Progenitor cell of endocrine pancreas (in vitro differentiated cells): ENCODE data around the gene PLA2G2E. TPM values are rescaled to one million over a fixed set of nuclear protein-coding genes. Genes with fewer than 3 reads are reported as not detected.

Source experiments
- DNase-seq: peaks from one replicate; pipeline ENCODE4 v3.0.0; 2021; ENCODE audit warnings: low spot score; ENCODE audit not compliant: unreplicated experiment
- H3K27ac Mint-ChIP-seq: 2 replicates; pipeline ENCODE4 v1.8.0; 2021; ENCODE audit warnings: mild to moderate bottlenecking, moderate library complexity, mixed read lengths
- H3K27me3 Mint-ChIP-seq: 2 replicates; pipeline ENCODE4 v1.8.0; 2021; ENCODE audit warnings: mixed read lengths
- H3K36me3 Mint-ChIP-seq: 2 replicates; pipeline ENCODE4 v1.8.0; 2022; ENCODE audit warnings: mixed read lengths; ENCODE audit not compliant: insufficient read depth
- H3K4me1 Mint-ChIP-seq: 2 replicates; pipeline ENCODE4 v1.8.0; 2021; ENCODE audit warnings: low read depth, mixed read lengths
- H3K4me3 Mint-ChIP-seq: 2 replicates; pipeline ENCODE4 v1.8.0; 2021; ENCODE audit warnings: low read depth, mild to moderate bottlenecking, moderate library complexity, mixed read lengths
- H3K9me3 Mint-ChIP-seq: 2 replicates; pipeline ENCODE4 v1.8.0; 2021; ENCODE audit warnings: low read depth, mixed read lengths
- CTCF ChIP-seq: fragments of 200-600 bp; sonication (generic); IDR thresholded peaks from one replicate; pipeline ENCODE4 v1.5.0; 2021; ENCODE audit warnings: antibody characterized with exemption, mild to moderate bottlenecking; ENCODE audit not compliant: unreplicated experiment
- total RNA-seq: library from RNA; stranded (reverse); gene quantifications from 2 replicates; pipeline ENCODE4 v1.2.1, GENCODE V29; 2021

Gene PLA2G2E
- total RNA-seq, 1 donor from 2014 or later, result not detected

GRCh38 chr1:19894218-19894617 is 29.2 kb downstream of the PLA2G2E start:
- DNase-seq, result no peak
- Mint-ChIP-seq H3K36me3 (peaks cover 27% of the 10 kb centered on the region), H3K9me3 (no peaks in the 10 kb centered on the region), H3K4me1 (peaks cover 8% of the 10 kb centered on the region), H3K27me3 (no peaks in the 10 kb centered on the region), H3K27ac (no peak overlapping the region), H3K4me3 (no peak overlapping the region)
- TF ChIP-seq CTCF, result no peak

DNA sequence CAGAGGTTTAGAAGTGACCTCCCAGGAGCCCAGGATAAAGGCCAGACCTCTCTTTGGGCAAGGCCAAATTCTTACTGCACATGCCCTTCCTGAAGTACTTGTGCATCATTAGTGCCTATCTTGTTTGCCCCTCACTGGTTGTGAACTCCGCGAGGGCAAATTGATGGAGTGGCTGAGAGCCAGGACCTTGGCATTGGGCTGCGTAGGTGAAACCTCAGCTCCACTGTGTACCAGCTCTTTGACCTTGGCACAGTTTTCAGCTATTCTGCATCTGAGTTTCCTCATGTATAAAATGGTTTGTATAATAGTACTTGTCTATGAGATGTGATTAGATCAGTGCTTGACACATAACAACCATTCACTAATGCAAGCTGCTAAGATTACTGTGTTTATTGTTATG is 29.7 kb downstream of the PLA2G2E start:
- H3K4me1 Mint-ChIP-seq, result peaks cover 8% of the 10 kb centered on the region
- DNase-seq, result no peak
- no peaks in the 10 kb centered on the region for H3K27me3 Mint-ChIP-seq
- H3K27ac Mint-ChIP-seq, result no peak overlapping the region
- no peak overlapping the region for H3K4me3 Mint-ChIP-seq
- no peak for TF ChIP-seq CTCF
- H3K9me3 Mint-ChIP-seq, result no peaks in the 10 kb centered on the region
- H3K36me3 Mint-ChIP-seq, result peaks cover 22% of the 10 kb centered on the region

GRCh38 chr1:19892628-19893168 is 30.7 kb downstream of the PLA2G2E start:
- H3K27me3 Mint-ChIP-seq, result no peaks in the 10 kb centered on the region
- peaks cover 22% of the 10 kb centered on the region for H3K36me3 Mint-ChIP-seq
- no peak overlapping the region for H3K27ac Mint-ChIP-seq
- TF ChIP-seq CTCF, result no peak
- H3K4me1 Mint-ChIP-seq, result peaks cover 8% of the 10 kb centered on the region
- no peak for DNase-seq
- no peak overlapping the region for H3K4me3 Mint-ChIP-seq
- no peaks in the 10 kb centered on the region for H3K9me3 Mint-ChIP-seq

DNA sequence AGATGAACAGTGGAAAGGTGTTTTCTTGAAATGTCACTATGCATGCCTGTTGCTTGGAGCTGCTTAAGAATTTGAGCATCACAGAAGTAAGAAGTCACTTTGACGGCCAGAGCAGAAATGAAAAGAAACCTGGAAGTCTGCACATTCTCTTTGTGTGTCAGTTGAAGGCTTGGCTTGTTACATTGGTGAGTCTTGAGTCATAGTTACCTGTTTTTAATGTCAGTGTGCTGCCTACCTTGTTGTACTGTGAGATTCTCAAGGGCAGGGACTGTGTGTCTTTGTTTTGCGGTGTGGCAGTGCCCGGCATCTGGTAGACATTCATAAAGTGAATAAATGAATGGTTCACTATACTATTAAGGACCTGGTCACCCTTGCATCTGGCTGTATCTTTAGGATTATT is 31.3 kb downstream of the PLA2G2E start:
- Mint-ChIP-seq H3K4me3 (no peak overlapping the region), H3K9me3 (no peaks in the 10 kb centered on the region), H3K27ac (no peak overlapping the region), H3K27me3 (no peaks in the 10 kb centered on the region), H3K36me3 (peaks cover 17% of the 10 kb centered on the region), H3K4me1 (peaks cover 8% of the 10 kb centered on the region)
- DNase-seq, result no peak
- TF ChIP-seq CTCF, result no peak

- no peak for DNase-seq
- Mint-ChIP-seq H3K27me3 (no peaks in the 10 kb centered on the region), H3K4me3 (no peak overlapping the region), H3K36me3 (peaks cover 10% of the 10 kb centered on the region), H3K4me1 (peaks cover 8% of the 10 kb centered on the region), H3K27ac (no peak overlapping the region), H3K9me3 (no peaks in the 10 kb centered on the region)
- no peak for TF ChIP-seq CTCF
Observed at GRCh38 chr1:19889656-19890055, 33.8 kb downstream of the PLA2G2E start.
